K562 (cell line): ENCODE data around the gene ANO1. TPM values are rescaled to one million over a fixed set of nuclear protein-coding genes. Genes with fewer than 3 reads are reported as not detected.
A peak's percentile ranks its signal among the peaks of the same experiment; 100 is the strongest.

Experiments used
- ATAC-seq: fragments of 200-7000 bp; cut with Tn5 transposase; 3 replicates; pipeline ENCODE4 v1.9.1; 2020; ENCODE audit warnings: moderate library complexity
- BruUV-seq: library from RNA; stranded (reverse); fragments of 400-500 nt; replicated peaks from 2 replicates; lab custom pipeline; 2021; lab: Mats Ljungman, UMichigan
- CTCF ChIA-PET: fragments of 300-600 bp; formaldehyde crosslinking; extraction: SDS; loops from one replicate; lab custom pipeline; 2021; ENCODE audit warnings: low intra/inter-chr PET ratio; lab: Yijun Ruan, JAX
- POLR2A ChIA-PET: fragments of 300-600, 350-650 bp; sonication (Branson Sonifier 250); formaldehyde crosslinking; extraction: SDS; loops from one replicate; lab custom pipeline; 2021; ENCODE audit warnings: antibody characterized with exemption, inconsistent platforms; lab: Yijun Ruan, JAX
- DNase-seq, 4 experiments: peaks; one replicate each; pipeline versions ENCODE4 v3.0.0 to v3.0.0-alpha.2; 2011 to 2018; ENCODE audit warnings: low spot score in 3 of 4, mixed read lengths in 3 of 4; ENCODE audit errors: extremely low read depth in 1 of 4
- FAIRE-seq: peaks from 2 replicates; lab custom pipeline; 2011; peaks lifted over from hg19 to GRCh38; lab: Jason Lieb, UNC
- H2AFZ ChIP-seq: 2 replicates; pipeline ENCODE4 v1.6.0; 2011; ENCODE audit warnings: low read depth, low read length, control low read depth, inconsistent platforms
- H3K27ac ChIP-seq: fragments of 200-600 bp; 3 replicates; pipeline ENCODE4 v1.8.0; 2011; ENCODE audit warnings: low read depth, mild to moderate bottlenecking, control low read depth, inconsistent platforms, low read length, moderate library complexity, mixed read lengths; ENCODE audit errors: extremely low read depth
- H3K27me3 ChIP-seq, 2 experiments: fragments of 300-600 bp in 1 of 2; 2 replicates in 1 of 2; 3 replicates in 1 of 2; pipeline versions ENCODE4 v1.6.0 to v1.8.0; 2011; ENCODE audit warnings: inconsistent platforms in 2 of 2, low read length in 2 of 2, mild to moderate bottlenecking in 1 of 2, mixed read lengths in 1 of 2, moderate library complexity in 1 of 2; ENCODE audit not compliant: control insufficient read depth in 2 of 2, insufficient read depth in 2 of 2
- H3K36me3 ChIP-seq: fragments of 300-600 bp; 3 replicates; pipeline ENCODE4 v1.8.0; 2011; ENCODE audit warnings: mild to moderate bottlenecking, low read length, inconsistent platforms; ENCODE audit not compliant: control insufficient read depth, insufficient read depth
- H3K4me1 ChIP-seq, 2 experiments: fragments of 200-600 bp in 1 of 2; replicated peaks in 1 of 2; 2 replicates in 1 of 2; 3 replicates in 1 of 2; pipeline versions ENCODE4 v1.5.1 to v1.8.0; 2011; ENCODE audit warnings: inconsistent platforms in 2 of 2, low read length in 2 of 2, mild to moderate bottlenecking in 1 of 2, mixed read lengths in 1 of 2, moderate library complexity in 1 of 2; ENCODE audit not compliant: control insufficient read depth in 2 of 2, insufficient read depth in 2 of 2
- H3K4me2 ChIP-seq: 2 replicates; pipeline ENCODE4 v1.6.1; 2011; ENCODE audit warnings: low read length, control low read depth, inconsistent platforms, mixed read lengths; ENCODE audit not compliant: insufficient read depth
- H3K4me3 ChIP-seq: fragments of 200-600 bp; sonication (generic), shearing (Covaris generic); 2 replicates; pipeline ENCODE4 v1.5.1; 2016; ENCODE audit warnings: control low read depth, inconsistent platforms
- H3K79me2 ChIP-seq: fragments of 200-600 bp; 3 replicates; pipeline ENCODE4 v1.8.0; 2011; ENCODE audit warnings: low read length, inconsistent platforms; ENCODE audit not compliant: control insufficient read depth, insufficient read depth
- H3K9ac ChIP-seq, 2 experiments: 2 replicates each; pipeline versions ENCODE4 v1.6.0 to v1.6.1; 2011; ENCODE audit warnings: low read depth in 2 of 2, low read length in 2 of 2, control low read depth in 1 of 2, inconsistent platforms in 1 of 2, mild to moderate bottlenecking in 1 of 2, mixed read lengths in 1 of 2; ENCODE audit not compliant: insufficient read depth in 1 of 2
- H3K9me1 ChIP-seq: one replicate; pipeline ENCODE4 v1.6.0; 2011; ENCODE audit warnings: inconsistent platforms, mild to moderate bottlenecking, low read length, moderate library complexity; ENCODE audit not compliant: control insufficient read depth, insufficient read depth
- H3K9me3 ChIP-seq: replicated peaks from 2 replicates; pipeline ENCODE4 v1.5.1; 2011; ENCODE audit warnings: low read depth, low read length, inconsistent platforms; ENCODE audit not compliant: control insufficient read depth, insufficient read depth
- H4K20me1 ChIP-seq: replicated peaks from 2 replicates; pipeline ENCODE4 v1.6.1; 2011; ENCODE audit warnings: low read length, inconsistent platforms, mixed read lengths; ENCODE audit not compliant: control insufficient read depth, insufficient read depth
- ARHGAP35 ChIP-seq: fragments of 450-650 bp; IDR thresholded peaks from 2 replicates; pipeline ENCODE4 v1.6.1; 2018; ENCODE audit not compliant: partially characterized antibody
- CAMTA2 ChIP-seq: fragments of 250-450 bp; sonication (Bioruptor Pico); conservative IDR thresholded peaks from 2 replicates; pipeline ENCODE4 v1.5.1; 2022
- CEBPB ChIP-seq: fragments of 450-650 bp; IDR thresholded peaks from 2 replicates; pipeline ENCODE4 v1.6.1; 2016; ENCODE audit warnings: missing genetic modification characterization, missing compliant biosample characterization
- DDX20 ChIP-seq: fragments of 450-650 bp; IDR thresholded peaks from 2 replicates; pipeline ENCODE4 v1.6.1; 2016; ENCODE audit warnings: missing genetic modification characterization, low read depth, mild to moderate bottlenecking, missing compliant biosample characterization, moderate library complexity
- EHMT2 ChIP-seq: fragments of 450-650 bp; IDR thresholded peaks from 2 replicates; pipeline ENCODE4 v1.6.1; 2018; ENCODE audit warnings: antibody characterized with exemption
- FOS ChIP-seq: IDR thresholded peaks from 3 replicates; pipeline ENCODE4 v1.6.1; 2011; ENCODE audit not compliant: insufficient read length; ENCODE audit errors: extremely low read depth
- HDAC2 ChIP-seq: fragments of 450-650 bp; IDR thresholded peaks from 2 replicates; pipeline ENCODE4 v1.6.1; 2016; ENCODE audit warnings: mild to moderate bottlenecking
- KAT8 ChIP-seq: fragments of 450-650 bp; IDR thresholded peaks from 2 replicates; pipeline ENCODE4 v1.6.1; 2016; ENCODE audit warnings: low read depth, mild to moderate bottlenecking
- KDM1A ChIP-seq, 2 experiments: fragments of 450-650 bp; IDR thresholded peaks; 2 replicates each; pipeline ENCODE4 v1.6.1; 2016; ENCODE audit warnings: mild to moderate bottlenecking in 2 of 2
- MAFF ChIP-seq: IDR thresholded peaks from 2 replicates; pipeline ENCODE4 v1.6.1; 2012; ENCODE audit warnings: low read length, improper control_type of control experiment
- MEF2A ChIP-seq: IDR thresholded peaks from 2 replicates; pipeline ENCODE4 v1.6.1; 2011; ENCODE audit warnings: low read depth, mild to moderate bottlenecking, low read length, moderate library complexity; ENCODE audit not compliant: control insufficient read depth
- MEIS2 ChIP-seq: fragments of 450-650 bp; IDR thresholded peaks from 2 replicates; pipeline ENCODE4 v1.6.1; 2014; ENCODE audit warnings: mild to moderate bottlenecking; ENCODE audit not compliant: partially characterized antibody
- PHB2 ChIP-seq: fragments of 450-650 bp; IDR thresholded peaks from 2 replicates; pipeline ENCODE4 v1.6.1; 2017; ENCODE audit warnings: low read depth
- YBX1 ChIP-seq: fragments of 450-650 bp; IDR thresholded peaks from 2 replicates; pipeline ENCODE4 v1.7.1; 2016; ENCODE audit warnings: mild to moderate bottlenecking
- ZBED1 ChIP-seq: IDR thresholded peaks from 2 replicates; pipeline ENCODE4 v1.6.1; 2014
- WGBS: fragments of 100-300 bp; shearing (Covaris generic); methylation state at CpG from one replicate; pipeline ENCODE4 v1.1.6; 2016; ENCODE audit warnings: low coverage, mixed read lengths; ENCODE audit not compliant: insufficient coverage; ENCODE audit errors: missing lambda C conversion rate; 5-methylcytosine and 5-hydroxymethylcytosine counted together
- in situ Hi-C: fragments of 300-500 bp; cut with MboI; formaldehyde crosslinking; loops from 4 replicates; pipeline ENCODE4 v1.15.0; 2018; ENCODE audit warnings: inconsistent platforms, mixed read lengths
- intact Hi-C: fragments of 100-400 bp; cut with micrococcal nuclease; formaldehyde crosslinking; loops from 2 replicates; pipeline ENCODE4 v1.14.2; 2022
- polyA plus RNA-seq, 8 experiments: library from polyadenylated mRNA; depleted of rRNA in 4 of 8; stranded (reverse) in 5 of 8; unstranded in 3 of 8; fragments of >200 nt; fragmentation: Nextera tagmentation in 2 of 8; fragmentation: Illumina TruSeq in 1 of 8; extraction: Ambion mirVana in 2 of 8; extraction: Trizol in 1 of 8; gene quantifications; 2 replicates each; pipeline versions ENCODE4 v1.2.1 to v1.2.3, GENCODE V29; 2011 to 2014; ENCODE audit warnings: inconsistent platforms in 1 of 8, missing spikeins in 1 of 8
- total RNA-seq, 7 experiments: library from RNA; depleted of rRNA in 6 of 7; stranded (reverse); fragments of >200 nt in 6 of 7; fragmentation: Illumina TruSeq in 2 of 7; extraction: Trizol in 2 of 7; gene quantifications; 2 replicates each; pipeline versions ENCODE4 v1.2.1 to v1.2.3, GENCODE V29; 2011 to 2021; ENCODE audit warnings: low replicate concordance in 1 of 7
- TF ChIP-seq, protein P1 (sequence below), 2 experiments: fragments of 450-650 bp; IDR thresholded peaks; 2 replicates each; pipeline ENCODE4 v1.6.1; 2016
- TF ChIP-seq, protein P2 (sequence below): fragments of 250-450 bp; sonication (Bioruptor Pico); IDR thresholded peaks from 2 replicates; pipeline ENCODE4 v1.8.0; 2021; ENCODE audit warnings: moderate library complexity, mild to moderate bottlenecking, inconsistent platforms
- TF ChIP-seq, protein P3 (sequence below), 2 experiments: IDR thresholded peaks in 1 of 2; conservative IDR thresholded peaks in 1 of 2; 2 replicates each; pipeline ENCODE4 v1.6.1; 2016; ENCODE audit warnings: low read depth in 2 of 2, mild to moderate bottlenecking in 1 of 2, missing compliant biosample characterization in 1 of 2, missing genetic modification characterization in 1 of 2, moderate library complexity in 1 of 2
- TF ChIP-seq, protein P4 (sequence below): fragments of 450-650 bp; conservative IDR thresholded peaks from 2 replicates; pipeline ENCODE4 v1.6.1; 2016; ENCODE audit warnings: missing genetic modification characterization, low read depth, mild to moderate bottlenecking, missing compliant biosample characterization, moderate library complexity

ANO1 gene
- total and polyA plus RNA-seq, 9 of the 15 experiments (the other 6 are each of a cell fraction or from before 2014, with no cell fraction given), result not detected

DNA sequence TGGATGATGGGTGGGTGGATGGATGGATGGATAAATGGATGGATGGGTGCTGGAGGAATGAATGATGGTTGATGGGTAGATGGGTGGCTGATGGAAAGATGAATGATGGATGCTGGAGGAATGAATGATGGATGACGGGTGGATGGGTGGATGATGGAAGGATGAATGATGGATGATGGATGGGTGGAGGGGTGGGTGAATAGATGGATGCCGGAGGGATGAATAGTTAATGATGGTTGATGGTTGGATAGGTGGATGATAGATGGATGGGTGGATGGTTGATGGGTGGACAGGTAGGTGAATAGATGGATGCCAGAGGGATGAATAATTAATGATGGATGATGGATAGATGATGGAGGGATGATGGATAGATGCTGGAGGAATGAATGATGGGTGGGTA is 41.4 kb downstream of the ANO1 start:
- no TSS peak for BruUV-seq
- Histone ChIP-seq H3K36me3 (no peaks in the 10 kb centered on the region), H3K4me2 (no peak overlapping the region), H3K9me1 (no peaks in the 10 kb centered on the region), H3K27me3 (peaks cover 10 to 22% of the 10 kb centered on the region in 2 experiments), H3K4me3 (no peak overlapping the region), H3K79me2 (no peaks in the 10 kb centered on the region), H3K4me1 (peaks cover 0 to 5% of the 10 kb centered on the region in 2 experiments; a peak in 2 of 5 replicates), H3K27ac (no peak overlapping the region), H4K20me1 (0 out of 2 replicates have a peak, but pooled peaks cover 3% of the 10 kb centered on the region), H3K9me3 (no peaks in the 10 kb centered on the region), H2AFZ (no peak overlapping the region), H3K9ac (no peak overlapping the region)
- ChIA-PET POLR2A (no interaction called here), CTCF (no interaction called here)
- in situ Hi-C loops (no loop called here), intact Hi-C loops (no loop called here)
- DNase-seq (no peak), ATAC-seq (no peak), FAIRE-seq (no peak)
- WGBS, result 25% methylated on average over 1 of the region's 2 CpGs
- TF ChIP-seq CEBPB (tag) (no peak), MAFF (no peak), ARHGAP35 (peak; percentile 75), KDM1A (IDR thresholded peaks at IDR 0.05) (peak; percentile 61 to 82; a peak in 3 of 4 replicates), DDX20 (no peak), CAMTA2 (CRISPR knock-in tag) (no peak), EHMT2 (peak; percentile 54; the same call in 1 of the 2 replicates), HDAC2 (0 out of 2 replicates have a peak, but pooled peaks have one; percentile 28), PHB2 (no peak), FOS (no peak), KAT8 (no peak), MEF2A (no peak), MEIS2 (peak; percentile 53), ZBED1 (no peak), YBX1 (peak; percentile 74; the same call in 1 of the 2 replicates)
- TF ChIP-seq, protein P1, sequence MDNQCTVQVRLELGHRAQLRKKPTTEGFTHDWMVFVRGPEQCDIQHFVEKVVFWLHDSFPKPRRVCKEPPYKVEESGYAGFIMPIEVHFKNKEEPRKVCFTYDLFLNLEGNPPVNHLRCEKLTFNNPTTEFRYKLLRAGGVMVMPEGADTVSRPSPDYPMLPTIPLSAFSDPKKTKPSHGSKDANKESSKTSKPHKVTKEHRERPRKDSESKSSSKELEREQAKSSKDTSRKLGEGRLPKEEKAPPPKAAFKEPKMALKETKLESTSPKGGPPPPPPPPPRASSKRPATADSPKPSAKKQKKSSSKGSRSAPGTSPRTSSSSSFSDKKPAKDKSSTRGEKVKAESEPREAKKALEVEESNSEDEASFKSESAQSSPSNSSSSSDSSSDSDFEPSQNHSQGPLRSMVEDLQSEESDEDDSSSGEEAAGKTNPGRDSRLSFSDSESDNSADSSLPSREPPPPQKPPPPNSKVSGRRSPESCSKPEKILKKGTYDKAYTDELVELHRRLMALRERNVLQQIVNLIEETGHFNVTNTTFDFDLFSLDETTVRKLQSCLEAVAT (IDR thresholded peaks at IDR 0.05), result no peak
- TF ChIP-seq, protein P2, sequence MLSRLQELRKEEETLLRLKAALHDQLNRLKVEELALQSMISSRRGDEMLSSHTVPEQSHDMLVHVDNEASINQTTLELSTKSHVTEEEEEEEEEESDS (CRISPR knock-in tag), result no peak
- TF ChIP-seq, protein P3, sequence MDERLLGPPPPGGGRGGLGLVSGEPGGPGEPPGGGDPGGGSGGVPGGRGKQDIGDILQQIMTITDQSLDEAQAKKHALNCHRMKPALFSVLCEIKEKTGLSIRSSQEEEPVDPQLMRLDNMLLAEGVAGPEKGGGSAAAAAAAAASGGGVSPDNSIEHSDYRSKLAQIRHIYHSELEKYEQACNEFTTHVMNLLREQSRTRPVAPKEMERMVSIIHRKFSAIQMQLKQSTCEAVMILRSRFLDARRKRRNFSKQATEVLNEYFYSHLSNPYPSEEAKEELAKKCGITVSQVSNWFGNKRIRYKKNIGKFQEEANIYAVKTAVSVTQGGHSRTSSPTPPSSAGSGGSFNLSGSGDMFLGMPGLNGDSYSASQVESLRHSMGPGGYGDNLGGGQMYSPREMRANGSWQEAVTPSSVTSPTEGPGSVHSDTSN (CRISPR knock-in tag; IDR thresholded peaks at IDR 0.05; ENCODE audit: low read depth), result no peak
- TF ChIP-seq, protein P3 (tag; conservative IDR thresholded peaks at IDR 0.05; ENCODE audit: low read depth), result peak; percentile 70
- TF ChIP-seq, protein P4, sequence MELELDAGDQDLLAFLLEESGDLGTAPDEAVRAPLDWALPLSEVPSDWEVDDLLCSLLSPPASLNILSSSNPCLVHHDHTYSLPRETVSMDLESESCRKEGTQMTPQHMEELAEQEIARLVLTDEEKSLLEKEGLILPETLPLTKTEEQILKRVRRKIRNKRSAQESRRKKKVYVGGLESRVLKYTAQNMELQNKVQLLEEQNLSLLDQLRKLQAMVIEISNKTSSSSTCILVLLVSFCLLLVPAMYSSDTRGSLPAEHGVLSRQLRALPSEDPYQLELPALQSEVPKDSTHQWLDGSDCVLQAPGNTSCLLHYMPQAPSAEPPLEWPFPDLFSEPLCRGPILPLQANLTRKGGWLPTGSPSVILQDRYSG (tag), result no peak
